Activated CD8-positive, alpha-beta memory T cell treated with anti-CD3 and anti-CD28 coated beads, Interleukin-2, amount 50 U/mL, for 1 hour (primary cell): ENCODE measurements around the gene PAN2.
"Not testable (repeated sequence)": the region's sequence is repeated elsewhere in the genome, so short reads cannot be mapped to it uniquely, and the experiment has no call there.

Experiments
- DNase-seq: peaks from one replicate; pipeline ENCODE4 v3.0.0-alpha.2; 2020; ENCODE audit errors: extremely low read depth

The PAN2 gene

GRCh38 chr12:56272468-56272867 lies 61.3 kb downstream of the PAN2 start:
- not testable (repeated sequence) for DNase-seq

- DNase-seq: no peak
These were observed 62.8 kb downstream of the PAN2 start for GRCh38 chr12:56271031-56271430.

GRCh38 chr12:56267443-56268071 lies 66.2 kb downstream of the PAN2 start:
- no peak for DNase-seq

- peak; percentile 79 for DNase-seq
These were observed 66.9 kb downstream of the PAN2 start, which contains the start of gene COQ10A for GRCh38 chr12:56266693-56267442. TSS of gene COQ10A (plus strand) at chr12:56266942. CDS start at chr12:56267119, 177 bp downstream.
